Stimulated activated CD4-positive, alpha-beta T cell treated with anti-CD3 and anti-CD28 coated beads, Interleukin-12 subunit alpha, Interleukin-12 subunit beta, amount 100 ng/mL, for 4 hours (primary cell): Measurements from ENCODE around the gene SEBOX.

ENCODE experiments used
- DNase-seq: peaks from one replicate; pipeline ENCODE4 v3.0.0-alpha.2; 2020

The SEBOX gene

DNA sequence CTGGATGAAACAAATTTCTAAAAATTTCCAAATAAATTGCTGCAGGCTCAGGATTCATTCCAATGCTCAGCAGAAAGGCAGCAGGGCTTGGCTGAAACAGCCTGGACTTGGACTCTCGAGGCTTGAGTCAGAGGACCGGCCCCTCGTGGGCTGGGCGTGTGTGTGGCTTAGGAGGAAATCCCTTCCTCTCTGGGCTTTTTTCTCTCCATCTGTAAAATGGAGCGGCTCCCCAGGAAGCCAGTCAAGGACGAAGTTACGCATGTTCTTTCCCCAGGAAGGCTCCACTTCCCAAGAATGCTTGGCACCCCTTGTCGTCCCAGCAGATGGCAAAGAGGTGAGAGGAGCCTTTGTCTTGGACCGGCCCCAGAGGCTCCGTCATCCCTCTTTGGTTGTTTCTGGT, 27.5 kb upstream of the SEBOX start:
- DNase-seq: no peak

GRCh38 chr17:28391401-28391800, 26.4 kb upstream of the SEBOX start:
- DNase-seq: no peak

- DNase-seq: no peak
Observed at GRCh38 chr17:28390984-28391383, 26.0 kb upstream of the SEBOX start.

DNA sequence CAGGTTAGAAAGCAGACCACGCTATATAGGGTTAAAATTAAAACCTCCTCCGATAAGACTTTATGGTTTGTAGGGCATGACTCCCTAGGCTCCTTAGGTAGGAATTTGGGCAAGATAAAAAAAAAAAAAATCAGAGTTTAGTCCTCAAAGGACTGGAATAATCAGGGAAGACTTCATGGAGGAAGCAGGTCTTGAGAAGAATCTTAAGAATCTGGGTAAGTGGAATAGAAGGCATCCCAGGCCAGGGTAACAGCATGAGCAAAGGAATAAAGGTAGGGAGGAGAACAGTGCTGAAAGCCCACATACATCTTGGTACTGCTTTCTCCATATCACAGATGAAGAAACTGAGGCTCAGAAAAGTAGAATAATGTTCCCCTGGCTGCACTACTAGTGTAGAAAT, 25.6 kb upstream of the SEBOX start:
- DNase-seq: no peak

- DNase-seq: no peak
Observed at GRCh38 chr17:28390141-28390540, 25.1 kb upstream of the SEBOX start.

DNA sequence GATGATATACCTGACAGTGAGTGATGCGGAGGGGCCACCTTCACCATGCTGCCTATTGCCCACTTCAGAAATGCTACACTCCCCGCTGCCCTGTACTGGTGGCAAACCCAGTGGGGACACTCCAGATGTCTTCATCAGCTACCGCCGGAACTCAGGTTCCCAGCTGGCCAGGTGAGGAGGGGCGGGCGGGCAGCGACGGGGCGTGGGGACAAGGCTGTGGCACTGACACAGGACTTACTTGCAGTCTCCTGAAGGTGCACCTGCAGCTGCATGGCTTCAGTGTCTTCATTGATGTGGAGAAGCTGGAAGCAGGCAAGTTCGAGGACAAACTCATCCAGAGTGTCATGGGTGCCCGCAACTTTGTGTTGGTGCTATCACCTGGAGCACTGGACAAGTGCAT, 23.1 kb upstream of the SEBOX start:
- no peak for DNase-seq

GRCh38 chr17:28386391-28386790, 21.4 kb upstream of the SEBOX start:
- no peak for DNase-seq

DNA sequence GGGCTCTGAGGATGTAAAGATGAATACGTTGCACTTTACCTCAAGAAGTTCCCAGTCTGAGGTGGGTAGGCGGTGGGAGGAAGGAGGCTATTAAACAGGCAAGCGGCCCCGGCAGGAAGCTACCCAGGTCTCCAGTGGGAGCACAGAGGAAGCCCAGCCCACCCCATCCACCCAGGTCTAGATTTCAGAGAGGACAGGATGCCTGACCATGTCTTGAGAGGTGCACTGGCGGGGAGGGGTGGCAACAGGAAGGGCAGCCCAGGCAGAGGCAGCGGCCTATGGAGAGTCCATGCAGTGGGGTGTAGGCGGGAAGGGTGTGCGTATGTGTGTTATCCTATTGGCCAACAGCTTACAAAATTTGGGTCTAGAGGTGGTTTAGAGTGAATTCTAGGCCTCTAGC, 20.4 kb upstream of the SEBOX start:
- DNase-seq: no peak

DNA sequence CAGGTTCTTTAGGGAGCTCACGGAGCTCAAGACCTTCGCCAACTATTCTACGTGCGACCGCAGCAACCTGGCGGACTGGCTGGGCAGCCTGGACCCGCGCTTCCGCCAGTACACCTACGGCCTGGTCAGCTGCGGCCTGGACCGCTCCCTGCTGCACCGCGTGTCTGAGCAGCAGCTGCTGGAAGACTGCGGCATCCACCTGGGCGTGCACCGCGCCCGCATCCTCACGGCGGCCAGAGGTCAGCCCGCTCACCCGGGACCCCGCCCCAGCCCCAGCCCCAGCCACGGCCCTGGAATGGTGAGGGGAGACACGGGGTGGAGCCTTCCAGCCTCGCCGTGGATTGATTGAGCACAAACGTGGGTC, 20.0 kb upstream of the SEBOX start:
- DNase-seq: no peak

GRCh38 chr17:28384281-28385036, 19.5 kb upstream of the SEBOX start:
- DNase-seq: peak; percentile 53

DNA sequence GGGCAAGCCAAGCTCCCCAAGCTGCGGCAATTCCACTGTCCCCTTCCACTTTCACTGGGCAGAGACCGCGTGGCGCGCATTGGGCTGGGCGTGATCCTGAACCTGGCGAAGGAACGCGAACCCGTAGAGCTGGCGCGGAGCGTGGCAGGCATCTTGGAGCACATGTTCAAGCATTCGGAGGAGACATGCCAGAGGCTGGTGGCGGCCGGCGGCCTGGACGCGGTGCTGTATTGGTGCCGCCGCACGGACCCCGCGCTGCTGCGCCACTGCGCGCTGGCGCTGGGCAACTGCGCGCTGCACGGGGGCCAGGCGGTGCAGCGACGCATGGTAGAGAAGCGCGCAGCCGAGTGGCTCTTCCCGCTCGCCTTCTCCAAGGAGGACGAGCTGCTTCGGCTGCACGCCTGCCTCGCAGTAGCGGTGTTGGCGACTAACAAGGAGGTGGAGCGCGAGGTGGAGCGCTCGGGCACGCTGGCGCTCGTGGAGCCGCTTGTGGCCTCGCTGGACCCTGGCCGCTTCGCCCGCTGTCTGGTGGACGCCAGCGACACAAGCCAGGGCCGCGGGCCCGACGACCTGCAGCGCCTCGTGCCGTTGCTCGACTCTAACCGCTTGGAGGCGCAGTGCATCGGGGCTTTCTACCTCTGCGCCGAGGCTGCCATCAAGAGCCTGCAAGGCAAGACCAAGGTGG, 16.3 kb upstream of the SEBOX start:
- DNase-seq: no peak

DNA sequence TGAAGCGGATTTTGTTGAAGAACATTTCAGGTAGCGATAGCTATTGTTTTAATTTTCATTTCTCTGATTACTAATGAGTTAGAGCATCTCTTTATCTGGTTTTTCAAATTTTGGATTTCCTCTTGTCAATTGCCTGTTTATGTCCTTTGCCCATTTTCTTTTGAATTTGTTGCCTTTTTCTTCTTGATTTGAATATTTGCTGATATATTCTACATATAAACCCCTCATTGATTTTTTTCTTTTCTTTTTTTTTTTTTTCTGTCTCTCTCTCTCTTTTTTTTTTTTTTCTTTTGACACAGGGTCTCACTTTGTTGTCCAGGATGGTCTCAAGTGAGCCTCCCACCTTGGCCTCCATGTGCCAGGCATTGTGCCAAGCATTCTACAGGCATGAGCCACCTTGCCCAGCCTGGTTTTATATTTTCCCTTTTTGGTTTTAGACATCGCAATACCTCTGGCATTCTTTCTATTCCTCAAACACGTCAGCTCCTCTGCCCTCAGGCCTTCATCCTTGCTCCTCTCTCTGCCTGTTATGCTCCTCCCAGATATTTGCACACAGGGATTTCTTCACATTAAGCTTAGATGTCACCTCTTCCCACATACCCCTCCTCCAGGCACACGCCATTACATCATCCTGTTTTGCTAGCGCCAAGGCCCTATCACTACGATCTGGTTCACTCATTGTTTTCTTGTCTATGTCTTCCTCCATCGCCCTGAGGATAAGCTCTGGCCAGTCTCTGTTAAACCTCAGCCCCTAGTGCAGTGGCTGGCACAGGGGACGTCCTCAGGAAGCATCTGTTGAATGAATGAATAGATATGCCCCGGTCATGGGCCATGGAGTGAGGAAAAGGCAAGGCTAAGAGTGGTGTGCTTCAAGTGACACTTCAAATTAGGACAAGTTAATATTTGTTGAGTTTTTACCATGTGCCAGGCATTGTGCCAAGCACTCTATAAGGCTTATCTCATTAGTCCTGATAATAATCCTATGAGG, 15.1 kb upstream of the SEBOX start:
- no peak for DNase-seq

DNA sequence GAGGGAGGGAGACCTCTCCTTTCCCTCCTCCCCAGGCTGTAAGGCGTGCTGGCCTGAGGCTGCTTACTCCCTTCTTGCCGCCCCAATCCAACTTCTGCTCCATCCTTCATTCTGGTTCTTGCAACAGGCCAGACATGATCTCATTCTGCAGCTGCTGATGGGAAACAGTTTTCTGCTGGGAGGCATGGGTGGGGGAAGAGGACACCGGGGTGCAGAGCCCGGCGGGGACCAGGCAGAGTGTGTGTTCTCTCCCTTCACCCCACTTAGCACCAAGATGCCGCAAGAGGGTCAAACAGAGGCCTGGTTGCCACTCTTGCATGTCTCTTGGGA, 7.9 kb upstream of the SEBOX start:
- no peak for DNase-seq

- no peak for DNase-seq
Observed at GRCh38 chr17:28372203-28372944, 7.4 kb upstream of the SEBOX start.

DNA sequence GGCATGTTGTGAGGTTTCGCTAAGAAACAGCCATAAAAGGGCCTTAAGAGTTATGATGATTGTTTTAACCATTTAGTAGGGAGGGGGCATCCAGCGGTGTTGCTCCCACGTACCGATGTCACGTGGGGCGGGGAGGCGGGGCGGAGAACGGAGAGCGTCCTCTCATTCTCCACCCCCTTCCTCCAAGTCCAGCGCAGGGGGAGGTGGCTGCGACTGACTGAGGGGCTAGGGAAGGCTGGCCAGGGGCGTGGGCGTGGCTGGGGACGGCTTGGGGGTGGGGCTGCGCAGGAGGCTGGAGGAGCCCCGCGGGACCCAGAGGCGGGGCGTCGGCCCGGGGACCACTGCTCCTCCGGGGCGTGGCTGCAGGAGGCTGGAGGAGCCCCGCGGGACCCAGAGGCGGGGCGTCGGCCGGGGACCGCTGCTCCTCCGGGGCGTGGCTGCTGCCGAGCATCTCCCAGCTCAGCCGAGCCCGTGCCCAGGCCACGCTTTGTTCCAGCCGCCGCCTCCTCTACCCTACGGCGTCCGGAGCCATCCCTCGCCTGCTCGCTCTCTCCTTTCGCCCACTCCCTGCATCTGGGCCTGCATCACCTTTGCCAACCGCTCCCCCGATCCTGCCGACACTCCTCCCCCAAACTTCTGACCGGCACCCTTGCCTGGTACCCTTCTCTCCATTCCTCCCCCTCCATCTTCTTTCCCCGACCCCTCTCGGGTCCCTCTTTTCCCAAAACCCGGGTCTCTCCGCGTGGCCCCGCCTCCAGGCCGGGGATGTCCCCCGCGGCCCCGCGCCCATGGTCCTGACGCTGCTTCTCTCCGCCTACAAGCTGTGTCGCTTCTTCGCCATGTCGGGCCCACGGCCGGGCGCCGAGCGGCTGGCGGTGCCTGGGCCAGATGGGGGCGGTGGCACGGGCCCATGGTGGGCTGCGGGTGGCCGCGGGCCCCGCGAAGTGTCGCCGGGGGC, 6.5 kb upstream of the SEBOX start, which contains the start of gene SARM1:
TSS of gene SARM1 (plus strand) at position 450 of the 958 bp plus-strand sequence. CDS start at position 789, 339 bp downstream.
- DNase-seq: peak; percentile 80

DNA sequence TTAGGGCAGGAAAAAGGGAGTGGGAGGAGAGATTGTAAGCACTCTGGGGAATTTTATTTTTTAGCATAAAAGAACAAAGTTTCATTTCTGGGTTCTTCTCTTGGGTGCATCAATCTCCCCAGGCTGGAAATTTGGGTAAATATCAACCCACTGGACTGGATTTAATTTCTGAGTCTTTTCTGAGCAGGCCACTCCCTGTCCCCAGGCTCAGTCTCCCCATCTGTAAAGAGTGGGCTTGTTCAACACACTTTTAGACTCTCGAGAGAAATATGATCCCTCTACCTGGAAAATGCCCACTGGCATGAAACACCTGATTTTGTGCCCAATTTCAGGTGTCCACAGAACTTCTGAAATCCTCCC, 5.7 kb upstream of the SEBOX start:
- no peak for DNase-seq

DNA sequence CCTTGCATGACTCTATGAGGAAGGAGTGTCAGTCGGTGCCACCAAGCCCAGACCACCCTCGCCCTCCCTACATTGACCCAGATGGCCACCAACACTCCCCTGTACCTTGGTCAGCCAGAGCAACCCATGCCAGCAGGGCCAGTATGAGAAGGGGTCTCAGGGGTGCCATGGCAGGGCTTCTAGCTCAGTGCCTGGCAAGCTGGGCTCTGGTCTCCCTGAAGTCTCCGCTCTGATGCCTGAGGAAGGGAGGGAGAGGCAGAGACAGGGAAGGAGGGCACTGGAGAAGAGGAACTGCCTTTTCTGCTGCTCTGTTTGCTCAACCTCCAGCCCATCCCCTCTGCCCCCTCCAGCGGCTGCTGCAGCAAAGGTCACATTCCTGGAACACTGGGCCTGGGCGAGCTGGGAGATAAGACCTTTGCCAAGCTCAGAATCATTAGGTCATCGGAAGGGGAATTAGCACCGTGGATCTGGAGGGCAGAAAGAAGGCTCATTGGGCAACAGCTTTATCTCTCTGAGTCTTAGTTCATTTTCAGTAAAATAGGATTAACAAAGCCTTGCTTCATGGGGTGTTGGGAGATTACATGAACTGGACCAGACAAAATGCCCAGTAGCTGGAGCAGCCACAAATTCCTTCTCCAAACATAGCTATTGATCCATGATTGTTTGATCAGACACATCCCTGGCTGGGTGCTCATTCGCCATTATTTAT, 5.2 kb upstream of the SEBOX start, which contains the start of gene VTN:
TSS of gene VTN (minus strand) at position 273 of the 709 bp plus-strand sequence. CDS start at position 169, 104 bp downstream.
- no peak for DNase-seq

DNA sequence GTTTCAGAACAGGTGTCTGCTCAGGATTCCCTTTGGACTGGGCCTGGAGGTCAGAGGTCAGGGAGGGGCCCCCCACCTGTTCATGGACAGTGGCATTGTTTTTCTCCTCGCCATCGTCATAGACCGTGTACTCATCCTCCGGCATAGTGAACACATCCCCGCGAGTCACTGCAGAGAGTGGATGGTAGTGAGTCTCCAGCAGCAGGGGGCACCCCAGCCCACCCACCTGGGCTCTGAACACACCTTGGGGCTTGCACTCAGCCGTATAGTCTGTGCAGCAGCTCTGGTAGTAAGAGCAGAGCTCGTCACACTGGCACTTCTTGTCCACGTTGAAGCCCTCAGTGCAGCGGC, 4.7 kb upstream of the SEBOX start:
- no peak for DNase-seq

GRCh38 chr17:28368915-28369683, 4.1 kb upstream of the SEBOX start:
- DNase-seq: no peak

GRCh38 chr17:28368306-28368831, 3.4 kb upstream of the SEBOX start:
- DNase-seq: no peak
